ENCODE data around the gene CYP3A4. TPM values are rescaled to one million over a fixed set of nuclear protein-coding genes. Genes with fewer than 3 reads are reported as not detected.
"Not testable (repeated sequence)": the region's sequence is repeated elsewhere in the genome, so short reads cannot be mapped to it uniquely, and the experiment has no call there.

CYP3A4 gene
- total and polyA plus RNA-seq, 8 donors, result 0.31 to 23.5 (median 1.7) TPM; not detected in 5

- Histone ChIP-seq H3K27me3 (no peaks in the 10 kb centered on the region), H3K4me3 (no peak overlapping the region), H3K4me1 (no peaks in the 10 kb centered on the region), H3K36me3 (no peaks in the 10 kb centered on the region), H3K9me3 (no peaks in the 10 kb centered on the region), H3K27ac (no peak overlapping the region)
- WGBS, 5 donors, result 63 to 88% (median 81%) methylated on average over 1 of the region's 1 CpG
- DNase-seq, result no peak
- intact Hi-C loops (cut with DNase I; ENCODE audit: low total_unique reads), result no loop called here
- TF ChIP-seq POLR2A (IDR thresholded peaks at IDR 0.05) (no peak), CTCF (IDR thresholded peaks at IDR 0.05) (no peak), EP300 (IDR thresholded peaks at IDR 0.05) (no peak), POLR2AphosphoS5 (IDR thresholded peaks at IDR 0.05) (no peak)
These were observed 53.7 kb downstream of the CYP3A4 start for GRCh38 chr7:99730238-99730810.

- H3K27ac ChIP-seq, result no peak overlapping the region
These were observed 54.3 kb downstream of the CYP3A4 start for GRCh38 chr7:99729486-99730237.

GRCh38 chr7:99728615-99729014 is 55.4 kb downstream of the CYP3A4 start:
- no peaks in the 10 kb centered on the region for H3K4me1 ChIP-seq
- TF ChIP-seq POLR2A (IDR thresholded peaks at IDR 0.05) (no peak), POLR2AphosphoS5 (IDR thresholded peaks at IDR 0.05) (no peak), CTCF (IDR thresholded peaks at IDR 0.05) (no peak), EP300 (IDR thresholded peaks at IDR 0.05) (no peak)
- no peak overlapping the region for H3K4me3 ChIP-seq
- no peaks in the 10 kb centered on the region for H3K36me3 ChIP-seq
- 55 to 76% (median 73%) methylated on average over 2 of the region's 2 CpGs for WGBS, 5 donors
- H3K27me3 ChIP-seq, result no peaks in the 10 kb centered on the region
- intact Hi-C loops (cut with DNase I; ENCODE audit: low total_unique reads), result no loop called here
- peak in 1 of 2 donors; percentile 70 for DNase-seq
- H3K9me3 ChIP-seq, result no peaks in the 10 kb centered on the region
- H3K27ac ChIP-seq, result no peak overlapping the region

More at GRCh38 chr7:99729486-99730237, 54.3 kb downstream of the CYP3A4 start:
- WGBS, 5 donors, result 50 to 64% (median 57%) methylated on average over 5 of the region's 5 CpGs
- Histone ChIP-seq H3K4me1 (no peaks in the 10 kb centered on the region), H3K36me3 (no peaks in the 10 kb centered on the region), H3K9me3 (no peaks in the 10 kb centered on the region), H3K4me3 (no peak overlapping the region), H3K27me3 (no peaks in the 10 kb centered on the region)
- intact Hi-C loops (cut with DNase I; ENCODE audit: low total_unique reads), result no loop called here
- no peak for TF ChIP-seq POLR2AphosphoS5 (IDR thresholded peaks at IDR 0.05)
- TF ChIP-seq CTCF (IDR thresholded peaks at IDR 0.05), result no peak
- no peak for TF ChIP-seq POLR2A (IDR thresholded peaks at IDR 0.05)
- TF ChIP-seq EP300 (IDR thresholded peaks at IDR 0.05), result no peak
- peak in 1 of 2 donors; percentile 14 for DNase-seq

GRCh38 chr7:99723201-99723600 is 60.8 kb downstream of the CYP3A4 start:
- H3K27ac ChIP-seq; H3K4me3 ChIP-seq; H3K36me3 ChIP-seq; intact Hi-C loops (cut with DNase I; ENCODE audit: low total_unique reads); DNase-seq; H3K9me3 ChIP-seq; H3K27me3 ChIP-seq: not testable (repeated sequence)
- 90 to 94% (median 94%) methylated on average over 6 of the region's 6 CpGs for WGBS, 5 donors
- peaks cover 0 to 11% (median 4%) of the 10 kb centered on the region in 4 donors for H3K4me1 ChIP-seq
